ENCODE data around the gene EOGT.

The EOGT gene

DNA sequence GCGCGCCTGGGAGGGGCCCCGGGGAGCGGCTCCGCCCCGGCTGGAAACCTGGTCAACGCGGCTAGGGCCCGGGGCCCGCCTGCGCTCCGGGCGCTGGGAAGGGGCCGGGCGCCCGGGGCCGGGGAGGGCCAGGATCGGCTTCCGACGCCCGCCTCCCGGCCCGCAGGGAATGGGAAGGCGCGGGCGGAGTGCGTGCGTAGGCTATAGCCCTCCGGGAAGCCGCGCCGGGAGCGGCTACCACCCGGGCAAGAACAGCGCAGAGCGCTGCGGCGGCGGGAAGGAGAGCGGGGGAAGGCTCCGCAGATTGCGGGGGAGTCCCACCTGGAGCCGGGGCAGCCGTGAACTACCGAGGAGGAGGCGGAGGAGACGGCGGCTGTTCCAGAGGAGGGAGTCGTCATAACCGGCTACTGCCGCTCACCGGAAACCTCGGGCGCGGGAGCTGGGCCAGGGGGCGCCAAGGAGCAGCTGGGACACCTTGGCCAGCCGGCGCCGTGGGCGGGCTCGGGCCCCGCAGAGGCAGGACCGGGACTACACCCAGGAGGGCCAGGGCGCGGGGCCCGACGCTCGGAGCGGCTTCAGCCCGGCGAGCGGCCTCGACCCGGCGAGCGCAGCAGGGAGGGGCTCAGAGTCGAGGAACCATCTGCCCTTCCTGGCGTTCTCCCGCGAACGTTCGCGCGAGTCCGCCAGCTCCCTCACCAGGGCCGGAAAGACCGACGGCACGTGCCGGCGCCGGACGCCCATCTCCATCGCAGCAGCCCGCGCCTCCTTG is at the start of gene EOGT:
EOGT (minus strand) TSS at position 432 of the 769 bp plus-strand sequence. CDS start 3,838 bp downstream, outside the sequence.
- DNase-seq (ENCODE audit: low spot score): peak; percentile 79

GRCh38 chr3:69059688-69060087 is 46.2 kb upstream of the EOGT start:
- no peak for DNase-seq (ENCODE audit: low spot score)

- DNase-seq (ENCODE audit: low spot score): no peak
Measured at GRCh38 chr3:69058947-69059224, 45.4 kb upstream of the EOGT start.

- DNase-seq (ENCODE audit: low spot score): no peak
Measured at GRCh38 chr3:69058180-69058946, 44.9 kb upstream of the EOGT start.

GRCh38 chr3:69052472-69052898 is 39.0 kb upstream of the EOGT start:
- no peak for DNase-seq (ENCODE audit: low spot score)

- DNase-seq (ENCODE audit: low spot score): peak; percentile 99
Measured at GRCh38 chr3:69051756-69052471, 38.4 kb upstream of the EOGT start, which contains the start of gene TMF1. TMF1 (minus strand) TSS chr3:69052333; CDS start chr3:69052086, 247 bp downstream.

DNA sequence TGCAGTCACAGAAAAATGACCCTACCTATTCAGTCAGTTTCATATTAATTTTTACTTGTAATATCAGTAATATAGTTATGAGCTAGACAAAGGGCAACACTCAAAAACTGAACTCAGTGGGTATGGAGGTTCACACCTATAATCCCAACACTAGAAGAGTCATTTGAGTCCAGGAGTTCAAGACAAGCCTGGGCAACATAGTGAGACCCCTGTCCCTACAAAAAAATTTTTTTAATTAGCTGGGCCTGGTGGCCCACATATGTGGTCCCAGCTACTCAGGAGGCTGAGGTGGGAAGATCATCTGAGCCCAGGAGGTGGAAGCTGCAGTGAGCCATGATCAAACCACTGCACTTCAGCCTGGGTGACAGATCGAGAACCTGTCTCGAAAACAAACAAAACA is 35.5 kb upstream of the EOGT start:
- DNase-seq (ENCODE audit: low spot score): no peak

- no peak for DNase-seq (ENCODE audit: low spot score)
Measured at GRCh38 chr3:69044608-69045007, 31.1 kb upstream of the EOGT start.

DNA sequence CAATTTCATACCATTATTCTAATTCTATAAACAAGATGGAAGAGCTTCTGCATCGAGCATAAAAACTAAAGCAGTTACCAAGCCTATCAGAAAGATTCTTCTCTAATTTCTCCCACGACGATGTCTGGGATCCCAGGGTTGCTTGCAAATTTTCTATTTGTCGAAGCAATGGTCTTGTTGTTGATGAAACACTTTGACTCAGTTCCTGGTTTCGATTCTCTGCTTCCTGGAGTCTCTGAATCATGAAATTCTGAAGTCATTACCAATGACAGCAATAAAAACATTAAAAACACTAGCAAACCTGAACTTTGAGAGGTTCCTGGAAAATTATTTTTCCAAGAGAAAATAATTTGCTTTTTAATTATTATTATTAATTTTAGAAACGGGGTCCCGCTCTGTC is 20.0 kb upstream of the EOGT start:
- no peak for DNase-seq (ENCODE audit: low spot score)

- DNase-seq (ENCODE audit: low spot score): no peak
Measured at GRCh38 chr3:69032737-69033136, 19.3 kb upstream of the EOGT start.

- peak; percentile 45 for DNase-seq (ENCODE audit: low spot score)
Measured at GRCh38 chr3:69032142-69032541, 18.7 kb upstream of the EOGT start.

DNA sequence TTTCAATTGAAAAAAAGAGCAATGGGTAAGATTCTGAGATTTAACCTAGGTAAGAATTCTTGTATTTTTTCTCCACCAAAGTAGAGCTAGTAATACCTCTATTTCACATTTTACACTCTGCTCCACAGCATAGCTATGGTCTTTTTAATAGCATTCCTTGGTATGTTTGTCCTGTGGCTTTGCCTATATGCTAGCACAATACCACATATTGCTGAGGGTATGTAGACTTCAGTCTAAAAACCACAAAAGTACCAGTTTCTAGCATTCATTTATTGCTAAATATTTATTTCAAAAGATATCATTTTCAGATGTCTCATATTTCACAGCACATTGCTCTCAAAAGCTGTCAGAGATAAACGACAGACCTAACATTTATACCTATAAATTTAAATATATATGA is 18.2 kb upstream of the EOGT start:
- DNase-seq (ENCODE audit: low spot score): no peak

DNA sequence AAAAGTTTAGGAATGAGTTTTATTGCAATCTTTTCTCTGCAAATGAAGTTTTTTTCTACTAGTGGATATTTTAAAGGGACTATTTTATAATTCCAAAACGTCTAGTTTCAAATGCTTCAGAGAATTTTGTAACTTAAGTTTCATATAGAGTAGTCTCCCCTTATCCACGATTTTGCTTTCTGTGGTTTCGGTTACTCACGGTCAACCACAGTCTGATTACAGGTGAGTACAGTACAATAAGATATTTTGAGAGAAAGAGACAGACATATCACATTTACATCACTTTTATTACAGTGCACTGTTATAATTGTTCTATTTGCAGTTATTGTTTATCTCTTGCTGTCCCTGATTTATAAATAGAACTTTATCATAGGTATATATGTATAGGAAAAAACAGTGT is 7.4 kb upstream of the EOGT start:
- DNase-seq (ENCODE audit: low spot score): no peak

DNA sequence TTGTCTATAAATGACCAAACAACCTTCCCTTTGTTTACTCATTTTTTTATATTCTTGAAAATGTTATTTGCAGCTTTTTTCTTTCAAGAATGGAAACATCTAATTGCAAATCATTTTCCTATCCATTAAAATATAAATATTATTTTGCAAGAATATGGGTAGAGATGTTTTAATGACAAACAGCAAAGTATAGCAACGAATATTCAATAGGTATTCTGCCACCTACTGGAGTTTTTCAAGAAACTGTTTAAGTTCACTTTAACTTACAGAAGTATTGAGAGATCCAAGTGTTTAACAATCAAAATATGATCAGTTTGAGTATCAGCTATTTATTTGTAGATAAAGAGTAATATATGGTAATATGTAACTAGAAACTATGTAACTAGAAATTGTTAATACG is 6.9 kb upstream of the EOGT start:
- no peak for DNase-seq (ENCODE audit: low spot score)

DNA sequence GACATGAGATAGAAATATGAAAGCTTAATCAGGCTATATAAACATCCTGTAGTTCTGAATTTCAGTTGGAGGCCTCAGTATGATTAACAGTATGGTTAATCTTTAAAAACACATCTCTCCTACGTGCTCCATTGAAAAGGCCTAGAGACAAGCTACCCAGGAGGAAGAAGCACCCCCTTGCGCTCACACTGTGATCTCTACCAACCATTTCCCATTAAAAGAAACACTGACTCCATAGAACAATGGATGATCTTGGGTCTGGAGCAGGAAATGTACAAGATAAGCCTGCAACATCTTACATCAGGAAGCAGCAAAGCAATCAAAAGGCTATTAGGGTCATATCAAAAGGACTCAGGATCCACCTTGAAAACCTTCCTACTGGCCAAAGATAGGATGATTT is 3.4 kb upstream of the EOGT start:
- no peak for DNase-seq (ENCODE audit: low spot score)

DNA sequence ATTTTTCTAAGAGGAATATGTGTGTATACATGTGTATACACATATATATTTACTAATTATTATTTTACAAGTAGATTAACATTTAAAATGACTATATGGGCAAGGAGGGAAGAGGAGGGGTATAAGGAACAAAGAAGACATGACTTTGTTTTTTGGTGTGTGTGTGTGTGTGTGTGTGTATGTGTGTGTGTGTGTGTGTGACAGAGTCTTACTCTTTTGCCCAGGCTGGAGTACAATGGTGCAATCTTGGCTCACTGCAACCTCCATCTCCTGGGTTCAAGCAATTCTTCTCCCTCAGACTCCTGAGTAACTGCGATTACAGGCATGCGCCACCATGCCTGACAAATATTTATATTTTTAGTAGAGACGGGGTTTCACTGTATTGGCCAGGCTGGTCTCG is 2.6 kb upstream of the EOGT start:
- DNase-seq (ENCODE audit: low spot score): no peak

GRCh38 chr3:69014022-69014580 is 617 bp upstream of the EOGT start:
- no peak for DNase-seq (ENCODE audit: low spot score)

GRCh38 chr3:69012800-69013252 is 658 bp downstream of the EOGT start:
- no peak for DNase-seq (ENCODE audit: low spot score)

DNA sequence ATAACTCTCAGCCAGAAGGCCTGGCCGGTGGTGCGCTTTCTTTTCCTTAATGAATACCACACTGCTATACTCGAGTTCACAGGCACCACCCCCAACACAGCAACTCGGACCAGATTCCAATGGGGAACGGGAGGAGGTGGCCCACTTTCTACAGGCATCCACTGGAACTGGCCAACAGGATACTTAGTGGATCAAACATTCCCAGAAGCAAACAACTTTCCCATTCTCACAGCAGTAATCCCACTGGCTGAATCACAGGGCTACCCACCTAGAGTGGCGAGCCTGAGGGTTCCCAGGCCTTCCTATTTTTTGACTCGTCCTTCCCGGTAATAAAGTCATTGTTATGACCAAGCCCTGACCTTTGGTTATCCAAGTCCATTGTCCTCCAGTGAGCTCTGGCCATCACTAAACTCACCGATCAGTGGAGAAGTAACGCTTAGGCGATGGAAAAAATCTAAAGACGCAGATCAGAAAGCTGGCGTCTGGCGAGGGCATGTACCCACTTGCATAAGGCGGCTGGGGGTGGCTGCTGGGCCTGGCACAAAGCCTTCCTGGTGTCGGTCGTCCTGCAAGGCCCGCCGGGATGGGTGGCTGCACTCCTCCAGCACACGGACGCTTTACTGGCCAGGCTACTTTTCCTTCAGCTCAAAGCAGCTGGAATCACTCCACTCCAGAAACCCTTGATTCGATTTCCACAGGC is 1.2 kb downstream of the EOGT start:
- DNase-seq (ENCODE audit: low spot score): no peak

DNA sequence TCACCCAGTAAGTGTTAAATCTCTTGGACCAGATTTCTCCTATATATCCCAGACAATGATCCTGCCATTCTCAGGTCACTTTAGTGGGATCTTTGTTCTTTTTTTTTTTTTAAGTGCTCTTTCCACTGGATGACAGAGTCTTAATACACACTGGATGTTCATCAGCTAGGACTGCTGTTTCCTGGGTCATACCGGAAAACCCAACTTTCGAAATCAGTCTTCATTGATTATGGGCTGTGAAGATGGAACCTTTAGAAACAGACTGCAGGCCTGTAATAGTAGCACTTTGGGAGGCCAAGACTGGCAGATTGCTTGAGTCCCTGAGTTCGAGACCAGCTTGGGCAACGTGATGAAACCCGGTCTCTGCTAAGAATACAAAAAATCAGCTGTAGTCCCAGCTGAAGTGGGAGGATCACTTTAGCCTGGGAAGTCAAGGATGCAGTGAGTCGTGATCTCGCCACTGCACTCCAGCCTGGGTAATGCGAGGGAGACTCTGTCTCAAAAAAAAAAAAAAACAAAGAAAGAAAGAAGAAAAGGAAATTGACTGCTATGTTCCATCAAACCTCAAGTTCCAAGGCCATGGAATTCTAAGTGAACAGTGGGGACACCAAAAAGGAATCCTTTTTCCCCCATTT is 2.3 kb downstream of the EOGT start:
- DNase-seq (ENCODE audit: low spot score): no peak
